ENCODE results near the gene NTSR1.

GRCh38 chr20:62717933-62718332 lies 9.3 kb downstream of the NTSR1 start:
- TF ChIP-seq CTCF (conservative IDR thresholded peaks at IDR 0.05) (no peak), ZFX (IDR thresholded peaks at IDR 0.05) (no peak)

All from C4-2B (cell line).